Fibroblast of mammary gland (primary cell): ENCODE measurements around the gene NOL4L.

Source experiments
- DNase-seq: peaks from one replicate; pipeline ENCODE4 v3.0.0-alpha.2; 2010; ENCODE audit warnings: low read depth
- H3K4me3 ChIP-seq: 2 replicates; pipeline ENCODE4 v1.5.1; 2011; ENCODE audit warnings: low read depth, mild to moderate bottlenecking, low read length, moderate library complexity; ENCODE audit not compliant: control insufficient read depth
- CTCF ChIP-seq: conservative IDR thresholded peaks from 2 replicates; pipeline ENCODE4 v1.5.1; 2011; ENCODE audit warnings: low read depth, low read length, inconsistent platforms; ENCODE audit not compliant: control insufficient read depth, insufficient read depth

The NOL4L gene

GRCh38 chr20:32460683-32461320 lies 124.3 kb downstream of the NOL4L start:
- DNase-seq = no peak
- TF ChIP-seq CTCF = no peak
- no peak overlapping the region for H3K4me3 ChIP-seq

DNA sequence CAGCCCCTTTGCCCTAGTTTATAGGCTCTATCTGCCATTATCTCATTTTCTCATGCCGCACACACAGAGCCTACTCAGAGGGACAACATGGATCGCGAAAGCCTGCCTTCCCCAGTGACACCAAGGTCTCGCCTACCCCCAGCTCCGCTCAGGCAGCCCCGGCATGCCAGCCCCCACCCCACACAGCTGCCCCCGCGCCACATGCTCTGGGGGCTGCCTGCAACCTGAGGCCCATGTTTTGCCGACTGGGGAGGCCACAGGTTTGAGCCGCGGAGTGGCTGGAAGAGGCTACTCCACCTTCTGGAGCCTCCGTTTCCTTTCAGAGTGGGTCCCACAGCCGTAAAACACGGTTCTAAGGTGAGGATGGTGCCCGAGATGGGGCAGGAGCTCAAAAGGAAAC lies 124.9 kb downstream of the NOL4L start:
- no peak for DNase-seq
- no peak overlapping the region for H3K4me3 ChIP-seq
- no peak for TF ChIP-seq CTCF

DNA sequence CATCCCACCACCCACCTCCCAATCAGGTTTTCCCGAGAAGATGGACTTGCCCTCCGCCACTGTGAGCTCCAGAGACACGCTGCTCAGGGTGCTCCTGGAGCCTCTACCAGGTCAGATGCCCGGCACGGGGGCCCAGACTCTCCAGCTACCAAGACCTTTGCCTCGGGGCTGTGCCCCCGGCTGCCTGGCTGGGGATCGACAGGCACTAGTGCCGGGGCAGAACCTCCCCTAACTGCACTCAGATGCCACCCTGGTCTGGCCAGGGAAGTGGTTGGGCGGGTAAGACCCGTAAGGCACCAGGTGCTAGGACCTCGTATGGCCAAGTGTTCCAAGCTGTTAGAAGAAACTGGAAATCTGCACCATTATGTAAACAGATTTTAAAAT lies 126.3 kb downstream of the NOL4L start:
- no peak for DNase-seq
- H3K4me3 ChIP-seq = no peak overlapping the region
- no peak for TF ChIP-seq CTCF

DNA sequence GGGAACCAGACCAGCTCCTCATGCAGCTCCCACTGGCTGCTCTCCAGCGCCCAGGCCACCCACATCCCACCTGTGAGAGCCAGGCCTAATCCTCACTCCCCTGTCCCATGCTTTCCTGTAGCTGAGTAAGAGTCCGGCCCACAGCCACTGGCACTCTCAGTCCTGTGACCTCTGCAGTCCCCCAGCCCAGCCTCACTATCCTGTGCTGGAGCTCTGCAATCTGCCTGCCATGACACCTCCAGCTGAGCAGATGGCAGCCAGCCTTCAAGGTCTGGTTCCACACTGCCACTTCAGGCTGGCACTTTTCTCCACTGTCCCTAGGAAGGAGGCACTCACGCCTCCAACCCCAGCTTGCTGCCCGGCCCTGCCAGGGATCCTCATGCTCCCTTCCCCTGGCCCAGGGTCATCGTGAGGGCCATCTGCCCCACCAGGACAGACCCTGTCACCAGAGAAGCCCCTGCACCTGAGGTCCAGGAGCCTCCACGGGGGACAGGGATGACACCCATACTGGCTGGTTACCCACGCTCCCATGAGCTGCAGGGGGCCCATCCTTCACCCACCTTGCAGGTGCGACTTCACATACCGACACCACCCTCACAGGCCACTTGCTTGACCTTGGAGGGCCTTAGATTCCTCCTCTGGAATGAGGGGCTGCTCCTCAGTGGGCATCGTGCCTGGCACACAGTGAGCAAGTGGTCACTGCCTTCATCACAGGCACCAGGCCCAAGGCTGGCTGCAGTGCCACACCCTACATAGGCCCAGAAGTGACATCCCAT lies 126.9 kb downstream of the NOL4L start:
- no peak overlapping the region for H3K4me3 ChIP-seq
- TF ChIP-seq CTCF = no peak
- DNase-seq = no peak

- H3K4me3 ChIP-seq = peak overlapping the region; percentile 46
- TF ChIP-seq CTCF = no peak
Observed at GRCh38 chr20:32457479-32457986, 127.6 kb downstream of the NOL4L start.

GRCh38 chr20:32456869-32457478 lies 128.2 kb downstream of the NOL4L start:
- DNase-seq = no peak
- peak overlapping the region; percentile 46 for H3K4me3 ChIP-seq
- no peak for TF ChIP-seq CTCF

More at GRCh38 chr20:32457479-32457986, 127.6 kb downstream of the NOL4L start:
- DNase-seq = peak; percentile 46
